GM23338 (cell line): ENCODE data around the gene CHRM1. TPM values are rescaled to one million over a fixed set of nuclear protein-coding genes. Genes with fewer than 3 reads are reported as not detected.

Source experiments
- ATAC-seq: fragments of 200-7000 bp; cut with Tn5 transposase; 3 replicates; pipeline ENCODE4 v1.9.1; 2020
- DNase-seq: peaks from one replicate; pipeline ENCODE4 v3.0.0-alpha.2; 2015; ENCODE audit warnings: low spot score
- H2AFZ ChIP-seq: fragments of 200-600 bp; sonication (generic); 2 replicates; pipeline ENCODE4 v1.8.0; 2016; ENCODE audit warnings: antibody characterized with exemption, mild to moderate bottlenecking, moderate library complexity
- H3F3A ChIP-seq: fragments of 200-600 bp; sonication (generic); replicated peaks from 2 replicates; pipeline ENCODE4 v1.8.0; 2017; ENCODE audit warnings: antibody characterized with exemption, mixed run types, low read depth
- H3K27ac ChIP-seq: fragments of 200-600 bp; sonication (generic); 2 replicates; pipeline ENCODE4 v1.6.1; 2016; ENCODE audit warnings: low read depth
- H3K27me3 ChIP-seq: fragments of 200-600 bp; sonication (generic); 2 replicates; pipeline ENCODE4 v1.8.0; 2016; ENCODE audit warnings: mild to moderate bottlenecking, mixed run types, moderate library complexity; ENCODE audit not compliant: insufficient read depth
- H3K36me3 ChIP-seq: fragments of 200-600 bp; sonication (generic); 2 replicates; pipeline ENCODE4 v1.8.0; 2016; ENCODE audit warnings: mild to moderate bottlenecking; ENCODE audit not compliant: insufficient read depth
- H3K4me1 ChIP-seq: fragments of 200-600 bp; sonication (generic); 2 replicates; pipeline ENCODE4 v1.8.0; 2016; ENCODE audit warnings: mild to moderate bottlenecking, moderate library complexity; ENCODE audit not compliant: insufficient read depth
- H3K4me2 ChIP-seq: fragments of 200-600 bp; sonication (generic); 2 replicates; pipeline ENCODE4 v1.7.1; 2017; ENCODE audit warnings: mixed run types
- H3K4me3 ChIP-seq: fragments of 200-600 bp; sonication (generic); 2 replicates; pipeline ENCODE4 v1.6.1; 2016; ENCODE audit warnings: mixed run types
- H3K79me2 ChIP-seq: fragments of 200-600 bp; sonication (generic); replicated peaks from 2 replicates; pipeline ENCODE4 v1.8.0; 2017; ENCODE audit warnings: mild to moderate bottlenecking; ENCODE audit not compliant: insufficient read depth
- H3K9me2 ChIP-seq: fragments of 200-600 bp; sonication (generic); 2 replicates; pipeline ENCODE4 v1.8.0; 2017; ENCODE audit not compliant: insufficient read depth
- H4K20me1 ChIP-seq: fragments of 200-600 bp; sonication (generic); replicated peaks from 2 replicates; pipeline ENCODE4 v1.8.0; 2017; ENCODE audit warnings: mild to moderate bottlenecking; ENCODE audit not compliant: insufficient read depth
- H3K27ac Mint-ChIP-seq: 2 replicates; pipeline ENCODE4 v1.8.0; 2020; ENCODE audit warnings: inconsistent platforms, mild to moderate bottlenecking, moderate library complexity, mixed read lengths
- H3K27me3 Mint-ChIP-seq: 3 replicates; pipeline ENCODE4 v1.8.0; 2022; ENCODE audit warnings: low read depth, mild to moderate bottlenecking, moderate library complexity, mixed read lengths, inconsistent platforms; ENCODE audit not compliant: insufficient read depth, poor library complexity
- H3K36me3 Mint-ChIP-seq: 3 replicates; pipeline ENCODE4 v1.8.0; 2021; ENCODE audit warnings: low read depth, mild to moderate bottlenecking, inconsistent platforms, moderate library complexity, mixed read lengths
- H3K4me1 Mint-ChIP-seq: 3 replicates; pipeline ENCODE4 v1.8.0; 2020; ENCODE audit warnings: mild to moderate bottlenecking, inconsistent platforms, mixed read lengths
- H3K4me3 Mint-ChIP-seq: 3 replicates; pipeline ENCODE4 v1.8.0; 2021; ENCODE audit warnings: moderate library complexity, mild to moderate bottlenecking, inconsistent platforms, mixed read lengths
- H3K9me3 Mint-ChIP-seq: 3 replicates; pipeline ENCODE4 v1.8.0; 2020; ENCODE audit warnings: moderate library complexity, mild to moderate bottlenecking, inconsistent platforms, mixed read lengths
- CREB1 ChIP-seq: fragments of 250-450 bp; sonication (Bioruptor Pico); IDR thresholded peaks from 2 replicates; pipeline ENCODE4 v1.5.0; 2020; ENCODE audit warnings: low read depth, mild to moderate bottlenecking, moderate library complexity
- CTCF ChIP-seq, 2 experiments: fragments of 200-600 bp in 1 of 2; sonication (generic) in 1 of 2; conservative IDR thresholded peaks; 2 replicates each; pipeline versions ENCODE4 v1.5.1 to v1.6.1; 2016 to 2017; ENCODE audit warnings: antibody characterized with exemption in 2 of 2, low read depth in 2 of 2, mild to moderate bottlenecking in 2 of 2, moderate library complexity in 1 of 2
- ETS1 ChIP-seq: IDR thresholded peaks from 2 replicates; pipeline ENCODE4 v1.6.1; 2016; ENCODE audit warnings: antibody characterized with exemption
- EZH2 ChIP-seq: fragments of 200-600 bp; sonication (generic); IDR thresholded peaks from one replicate; pipeline ENCODE4 v1.8.0; 2017; ENCODE audit warnings: antibody characterized with exemption, mild to moderate bottlenecking, low read depth; ENCODE audit not compliant: unreplicated experiment
- EZH2phosphoT487 ChIP-seq: fragments of 200-600 bp; sonication (generic); IDR thresholded peaks from one replicate; pipeline ENCODE4 v1.8.1; 2018; ENCODE audit warnings: antibody characterized with exemption; ENCODE audit not compliant: unreplicated experiment
- JUNB ChIP-seq: IDR thresholded peaks from one replicate; pipeline ENCODE4 v1.6.1; 2016; ENCODE audit warnings: antibody characterized with exemption; ENCODE audit not compliant: unreplicated experiment
- NANOG ChIP-seq: IDR thresholded peaks from 2 replicates; pipeline ENCODE4 v1.6.1; 2016; ENCODE audit warnings: antibody characterized with exemption, borderline replicate concordance
- POLR2AphosphoS5 ChIP-seq: IDR thresholded peaks from 2 replicates; pipeline ENCODE4 v1.6.1; 2016; ENCODE audit warnings: antibody characterized with exemption, low read depth
- STAT1 ChIP-seq: IDR thresholded peaks from one replicate; pipeline ENCODE4 v1.6.1; 2016; ENCODE audit warnings: antibody characterized with exemption; ENCODE audit not compliant: unreplicated experiment
- ZNF114 ChIP-seq: fragments of 250-450 bp; sonication (Bioruptor Pico); IDR thresholded peaks from 2 replicates; pipeline ENCODE4 v1.5.0; 2020; ENCODE audit warnings: mild to moderate bottlenecking, moderate library complexity
- ZNF331 ChIP-seq: fragments of 250-450 bp; sonication (Bioruptor Pico); IDR thresholded peaks from 2 replicates; pipeline ENCODE4 v1.5.0; 2020; ENCODE audit warnings: low read depth, mild to moderate bottlenecking, moderate library complexity
- polyA plus RNA-seq: library from polyadenylated mRNA; unstranded; fragments of >200 nt; fragmentation: Nextera tagmentation; extraction: Ambion mirVana; gene quantifications from 2 replicates; pipeline ENCODE4 v1.2.1, GENCODE V29; 2016
- total RNA-seq: library from RNA; depleted of rRNA; stranded (reverse); fragments of >200 nt; shearing (Covaris generic); gene quantifications from 2 replicates; pipeline ENCODE4 v1.2.3, GENCODE V29; 2014
- TF ChIP-seq, protein P1 (sequence below): fragments of 250-450 bp; sonication (Bioruptor Pico); IDR thresholded peaks from 2 replicates; pipeline ENCODE4 v1.5.0; 2020; ENCODE audit warnings: mild to moderate bottlenecking, moderate library complexity
- TF ChIP-seq, protein P2 (sequence below): IDR thresholded peaks from one replicate; pipeline ENCODE4 v1.6.1; 2018; ENCODE audit warnings: antibody characterized with exemption; ENCODE audit not compliant: unreplicated experiment

Gene CHRM1
- total and polyA plus RNA-seq, 2 experiments from 2014 or later = 0.14 to 0.44 TPM

DNA sequence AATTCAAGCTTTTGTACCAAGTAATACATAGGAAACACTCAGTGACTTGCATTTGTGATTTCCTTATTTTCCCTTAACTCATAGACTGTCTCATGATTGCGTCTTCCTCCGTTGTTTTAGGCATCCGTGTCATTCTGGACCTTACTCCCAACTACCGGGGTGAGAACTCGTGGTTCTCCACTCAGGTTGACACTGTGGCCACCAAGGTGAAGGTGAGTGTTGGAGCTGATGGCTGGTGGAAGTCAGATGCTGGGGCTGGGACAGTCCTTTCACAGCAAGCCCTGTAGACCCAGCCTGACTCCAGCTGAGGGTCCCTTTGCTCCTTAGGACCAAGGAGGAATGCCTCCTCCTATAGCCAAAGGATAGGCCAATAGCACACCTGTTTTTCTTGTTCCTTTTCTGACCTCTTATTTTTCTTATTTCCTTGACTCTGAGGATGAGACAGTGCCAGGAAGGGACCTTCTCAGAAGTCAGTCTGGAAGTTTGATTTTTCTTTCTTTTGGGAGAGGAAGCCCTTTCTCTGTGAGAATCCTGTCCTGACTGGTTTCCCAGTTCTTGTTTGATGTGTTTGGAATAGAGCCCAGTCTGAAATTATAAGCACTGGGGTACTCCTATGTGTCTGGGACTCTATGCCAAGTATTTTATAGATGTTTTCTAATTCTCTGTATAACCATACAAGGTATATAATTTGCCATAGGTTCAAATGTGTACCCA, 38.2 kb downstream of the CHRM1 start:
- Mint-ChIP-seq H3K36me3 (peaks cover 99% of the 10 kb centered on the region), H3K27ac (peak overlapping the region; percentile 100), H3K4me3 (peak overlapping the region; percentile 100), H3K9me3 (peaks cover 2% of the 10 kb centered on the region; the same call in 2 of the 3 replicates), H3K4me1 (peaks cover 57% of the 10 kb centered on the region), H3K27me3 (peaks cover 45% of the 10 kb centered on the region)
- H3K4me2 ChIP-seq = peak overlapping the region; percentile 80
- no peak overlapping the region for H2AFZ ChIP-seq
- H3F3A ChIP-seq = peaks cover 81% of the 10 kb centered on the region
- peaks cover 35% of the 10 kb centered on the region for H3K4me1 ChIP-seq
- H3K4me3 ChIP-seq = peak overlapping the region; percentile 98
- ATAC-seq (no peak), DNase-seq (no peak)
- peak overlapping the region; percentile 95 for H3K27ac ChIP-seq
- peaks cover 65% of the 10 kb centered on the region for H4K20me1 ChIP-seq
- no peaks in the 10 kb centered on the region for H3K9me2 ChIP-seq
- H3K79me2 ChIP-seq = peaks cover 84% of the 10 kb centered on the region
- H3K27me3 ChIP-seq = no peaks in the 10 kb centered on the region
- TF ChIP-seq EZH2 (no peak), ETS1 (no peak), POLR2AphosphoS5 (no peak), CTCF (conservative IDR thresholded peaks at IDR 0.05; ENCODE audit: low read depth in 2 of 2) (no peak), CREB1 (CRISPR knock-in tag) (no peak), EZH2phosphoT487 (no peak), NANOG (no peak), ZNF114 (CRISPR knock-in tag) (no peak), ZNF331 (no peak), STAT1 (no peak), JUNB (no peak)
- TF ChIP-seq, protein P1, sequence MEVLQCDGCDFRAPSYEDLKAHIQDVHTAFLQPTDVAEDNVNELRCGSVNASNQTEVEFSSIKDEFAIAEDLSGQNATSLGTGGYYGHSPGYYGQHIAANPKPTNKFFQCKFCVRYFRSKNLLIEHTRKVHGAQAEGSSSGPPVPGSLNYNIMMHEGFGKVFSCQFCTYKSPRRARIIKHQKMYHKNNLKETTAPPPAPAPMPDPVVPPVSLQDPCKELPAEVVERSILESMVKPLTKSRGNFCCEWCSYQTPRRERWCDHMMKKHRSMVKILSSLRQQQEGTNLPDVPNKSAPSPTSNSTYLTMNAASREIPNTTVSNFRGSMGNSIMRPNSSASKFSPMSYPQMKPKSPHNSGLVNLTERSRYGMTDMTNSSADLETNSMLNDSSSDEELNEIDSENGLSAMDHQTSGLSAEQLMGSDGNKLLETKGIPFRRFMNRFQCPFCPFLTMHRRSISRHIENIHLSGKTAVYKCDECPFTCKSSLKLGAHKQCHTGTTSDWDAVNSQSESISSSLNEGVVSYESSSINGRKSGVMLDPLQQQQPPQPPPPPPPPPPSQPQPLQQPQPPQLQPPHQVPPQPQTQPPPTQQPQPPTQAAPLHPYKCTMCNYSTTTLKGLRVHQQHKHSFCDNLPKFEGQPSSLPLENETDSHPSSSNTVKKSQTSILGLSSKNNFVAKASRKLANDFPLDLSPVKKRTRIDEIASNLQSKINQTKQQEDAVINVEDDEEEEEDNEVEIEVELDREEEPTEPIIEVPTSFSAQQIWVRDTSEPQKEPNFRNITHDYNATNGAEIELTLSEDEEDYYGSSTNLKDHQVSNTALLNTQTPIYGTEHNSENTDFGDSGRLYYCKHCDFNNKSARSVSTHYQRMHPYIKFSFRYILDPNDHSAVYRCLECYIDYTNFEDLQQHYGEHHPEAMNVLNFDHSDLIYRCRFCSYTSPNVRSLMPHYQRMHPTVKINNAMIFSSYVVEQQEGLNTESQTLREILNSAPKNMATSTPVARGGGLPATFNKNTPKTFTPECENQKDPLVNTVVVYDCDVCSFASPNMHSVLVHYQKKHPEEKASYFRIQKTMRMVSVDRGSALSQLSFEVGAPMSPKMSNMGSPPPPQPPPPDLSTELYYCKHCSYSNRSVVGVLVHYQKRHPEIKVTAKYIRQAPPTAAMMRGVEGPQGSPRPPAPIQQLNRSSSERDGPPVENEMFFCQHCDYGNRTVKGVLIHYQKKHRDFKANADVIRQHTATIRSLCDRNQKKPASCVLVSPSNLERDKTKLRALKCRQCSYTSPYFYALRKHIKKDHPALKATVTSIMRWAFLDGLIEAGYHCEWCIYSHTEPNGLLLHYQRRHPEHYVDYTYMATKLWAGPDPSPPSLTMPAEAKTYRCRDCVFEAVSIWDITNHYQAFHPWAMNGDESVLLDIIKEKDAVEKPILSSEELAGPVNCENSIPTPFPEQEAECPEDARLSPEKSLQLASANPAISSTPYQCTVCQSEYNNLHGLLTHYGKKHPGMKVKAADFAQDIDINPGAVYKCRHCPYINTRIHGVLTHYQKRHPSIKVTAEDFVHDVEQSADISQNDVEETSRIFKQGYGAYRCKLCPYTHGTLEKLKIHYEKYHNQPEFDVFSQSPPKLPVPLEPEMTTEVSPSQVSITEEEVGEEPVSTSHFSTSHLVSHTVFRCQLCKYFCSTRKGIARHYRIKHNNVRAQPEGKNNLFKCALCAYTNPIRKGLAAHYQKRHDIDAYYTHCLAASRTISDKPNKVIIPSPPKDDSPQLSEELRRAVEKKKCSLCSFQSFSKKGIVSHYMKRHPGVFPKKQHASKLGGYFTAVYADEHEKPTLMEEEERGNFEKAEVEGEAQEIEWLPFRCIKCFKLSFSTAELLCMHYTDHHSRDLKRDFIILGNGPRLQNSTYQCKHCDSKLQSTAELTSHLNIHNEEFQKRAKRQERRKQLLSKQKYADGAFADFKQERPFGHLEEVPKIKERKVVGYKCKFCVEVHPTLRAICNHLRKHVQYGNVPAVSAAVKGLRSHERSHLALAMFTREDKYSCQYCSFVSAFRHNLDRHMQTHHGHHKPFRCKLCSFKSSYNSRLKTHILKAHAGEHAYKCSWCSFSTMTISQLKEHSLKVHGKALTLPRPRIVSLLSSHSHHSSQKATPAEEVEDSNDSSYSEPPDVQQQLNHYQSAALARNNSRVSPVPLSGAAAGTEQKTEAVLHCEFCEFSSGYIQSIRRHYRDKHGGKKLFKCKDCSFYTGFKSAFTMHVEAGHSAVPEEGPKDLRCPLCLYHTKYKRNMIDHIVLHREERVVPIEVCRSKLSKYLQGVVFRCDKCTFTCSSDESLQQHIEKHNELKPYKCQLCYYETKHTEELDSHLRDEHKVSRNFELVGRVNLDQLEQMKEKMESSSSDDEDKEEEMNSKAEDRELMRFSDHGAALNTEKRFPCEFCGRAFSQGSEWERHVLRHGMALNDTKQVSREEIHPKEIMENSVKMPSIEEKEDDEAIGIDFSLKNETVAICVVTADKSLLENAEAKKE (CRISPR knock-in tag) = no peak
- TF ChIP-seq, protein P2, sequence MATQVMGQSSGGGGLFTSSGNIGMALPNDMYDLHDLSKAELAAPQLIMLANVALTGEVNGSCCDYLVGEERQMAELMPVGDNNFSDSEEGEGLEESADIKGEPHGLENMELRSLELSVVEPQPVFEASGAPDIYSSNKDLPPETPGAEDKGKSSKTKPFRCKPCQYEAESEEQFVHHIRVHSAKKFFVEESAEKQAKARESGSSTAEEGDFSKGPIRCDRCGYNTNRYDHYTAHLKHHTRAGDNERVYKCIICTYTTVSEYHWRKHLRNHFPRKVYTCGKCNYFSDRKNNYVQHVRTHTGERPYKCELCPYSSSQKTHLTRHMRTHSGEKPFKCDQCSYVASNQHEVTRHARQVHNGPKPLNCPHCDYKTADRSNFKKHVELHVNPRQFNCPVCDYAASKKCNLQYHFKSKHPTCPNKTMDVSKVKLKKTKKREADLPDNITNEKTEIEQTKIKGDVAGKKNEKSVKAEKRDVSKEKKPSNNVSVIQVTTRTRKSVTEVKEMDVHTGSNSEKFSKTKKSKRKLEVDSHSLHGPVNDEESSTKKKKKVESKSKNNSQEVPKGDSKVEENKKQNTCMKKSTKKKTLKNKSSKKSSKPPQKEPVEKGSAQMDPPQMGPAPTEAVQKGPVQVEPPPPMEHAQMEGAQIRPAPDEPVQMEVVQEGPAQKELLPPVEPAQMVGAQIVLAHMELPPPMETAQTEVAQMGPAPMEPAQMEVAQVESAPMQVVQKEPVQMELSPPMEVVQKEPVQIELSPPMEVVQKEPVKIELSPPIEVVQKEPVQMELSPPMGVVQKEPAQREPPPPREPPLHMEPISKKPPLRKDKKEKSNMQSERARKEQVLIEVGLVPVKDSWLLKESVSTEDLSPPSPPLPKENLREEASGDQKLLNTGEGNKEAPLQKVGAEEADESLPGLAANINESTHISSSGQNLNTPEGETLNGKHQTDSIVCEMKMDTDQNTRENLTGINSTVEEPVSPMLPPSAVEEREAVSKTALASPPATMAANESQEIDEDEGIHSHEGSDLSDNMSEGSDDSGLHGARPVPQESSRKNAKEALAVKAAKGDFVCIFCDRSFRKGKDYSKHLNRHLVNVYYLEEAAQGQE = no peak
- H3K36me3 ChIP-seq = peaks cover 60% of the 10 kb centered on the region
